B cell (primary cell): Measurements from ENCODE around the gene FLG. TPM values are rescaled to one million over a fixed set of nuclear protein-coding genes. Genes with fewer than 3 reads are reported as not detected.
"Not testable (repeated sequence)": the region's sequence is repeated elsewhere in the genome, so short reads cannot be mapped to it uniquely, and the experiment has no call there.

Experiments used
- ATAC-seq: fragments of 200-7000 bp; cut with Tn5 transposase; one replicate; pipeline ENCODE4 v1.10.0; 2021; ENCODE audit warnings: low read depth, mild to moderate bottlenecking, moderate number of reproducible peaks, moderate library complexity
- CTCF ChIA-PET: fragments of 350-600 bp; sonication (Branson Sonifier 250); formaldehyde crosslinking; loops from one replicate; lab custom pipeline; 2021; ENCODE audit warnings: antibody characterized with exemption, inconsistent platforms; lab: Charles Lee
- POLR2A ChIA-PET: fragments of 350-600 bp; sonication (Branson Sonifier 250); formaldehyde crosslinking; loops from one replicate; lab custom pipeline; 2021; ENCODE audit warnings: antibody characterized with exemption; lab: Charles Lee
- DNase-seq: peaks from one replicate; pipeline ENCODE4 v3.0.0; 2013
- H2AFZ ChIP-seq: 2 replicates; pipeline ENCODE4 v1.6.1; 2012; ENCODE audit warnings: mild to moderate bottlenecking, low read depth, low read length; ENCODE audit not compliant: insufficient read depth, poor library complexity, severe bottlenecking
- H3K27ac ChIP-seq, 2 donors: 1 replicate in 1 of 2; 2 replicates in 1 of 2; pipeline ENCODE4 v1.5.1; 2012 to 2013; ENCODE audit warnings: low read length in 2 of 2, mild to moderate bottlenecking in 2 of 2, moderate library complexity in 1 of 2
- H3K27me3 ChIP-seq, 4 experiments: fragments of 200-600 bp in 1 of 4; sonication (generic) in 1 of 4; replicated peaks in 1 of 4; 1 replicate in 2 of 4; 2 replicates in 2 of 4; pipeline versions ENCODE4 v1.6.1 to v1.7.0; 2013 to 2016; ENCODE audit warnings: low read length in 3 of 4, mild to moderate bottlenecking in 2 of 4, mixed read lengths in 1 of 4, moderate library complexity in 1 of 4; ENCODE audit not compliant: insufficient read depth in 4 of 4, control insufficient read depth in 3 of 4; ENCODE audit errors: control extremely low read depth in 1 of 4
- H3K36me3 ChIP-seq, 2 experiments: replicated peaks in 1 of 2; 1 replicate in 1 of 2; 2 replicates in 1 of 2; pipeline versions ENCODE4 v1.6.1 to v1.7.1; 2013; ENCODE audit warnings: low read length in 1 of 2; ENCODE audit not compliant: insufficient read depth in 2 of 2, control insufficient read depth in 1 of 2; ENCODE audit errors: control extremely low read depth in 1 of 2, extremely low read depth in 1 of 2
- H3K4me1 ChIP-seq, 2 donors: fragments of 200-600 bp in 1 of 2; sonication (generic) in 1 of 2; 1 replicate in 1 of 2; 2 replicates in 1 of 2; pipeline versions ENCODE4 v1.5.1 to v1.6.1; 2013 to 2017; ENCODE audit warnings: low read length in 2 of 2; ENCODE audit not compliant: control insufficient read depth in 2 of 2, insufficient read depth in 2 of 2
- H3K4me2 ChIP-seq: replicated peaks from 2 replicates; pipeline ENCODE3; 2012; ENCODE audit warnings: mild to moderate bottlenecking, low read depth, low read length; ENCODE audit not compliant: poor library complexity, severe bottlenecking
- H3K4me3 ChIP-seq, 5 experiments: fragments of 200-600 bp in 1 of 5; sonication (generic) in 1 of 5; 1 replicate in 3 of 5; 2 replicates in 2 of 5; pipeline versions ENCODE4 v1.5.1 to v1.7.0; 2011 to 2016; ENCODE audit warnings: low read length in 4 of 5, mild to moderate bottlenecking in 4 of 5, low read depth in 2 of 5, control low read depth in 1 of 5, moderate library complexity in 1 of 5; ENCODE audit not compliant: insufficient read depth in 1 of 5; ENCODE audit errors: control extremely low read depth in 1 of 5, extremely low read depth in 1 of 5
- H3K79me2 ChIP-seq: fragments of 200-600 bp; sonication (generic); one replicate; pipeline ENCODE4 v1.6.0; 2016; ENCODE audit warnings: low read length; ENCODE audit not compliant: control insufficient read depth, insufficient read depth
- H3K9ac ChIP-seq: fragments of 200-600 bp; sonication (generic); 2 replicates; pipeline ENCODE4 v1.6.1; 2017; ENCODE audit warnings: mild to moderate bottlenecking, low read length, moderate library complexity
- H3K9me3 ChIP-seq, 3 donors: one replicate each; pipeline versions ENCODE4 v1.6.1 to v1.7.1; 2013; ENCODE audit warnings: low read length in 2 of 3; ENCODE audit not compliant: control insufficient read depth in 2 of 3, insufficient read depth in 1 of 3; ENCODE audit errors: control extremely low read depth in 1 of 3
- H4K20me1 ChIP-seq: 2 replicates; pipeline ENCODE4 v1.6.0; 2012; ENCODE audit warnings: mild to moderate bottlenecking, low read length; ENCODE audit not compliant: insufficient read depth, control insufficient read depth, poor library complexity, severe bottlenecking
- H3K27ac Mint-ChIP-seq: one replicate; pipeline ENCODE4 v1.8.0; 2021; ENCODE audit warnings: mixed read lengths
- H3K27me3 Mint-ChIP-seq: one replicate; pipeline ENCODE4 v1.8.0; 2021; ENCODE audit warnings: mixed read lengths
- H3K4me1 Mint-ChIP-seq: one replicate; pipeline ENCODE4 v1.8.0; 2021; ENCODE audit warnings: mixed read lengths
- H3K4me3 Mint-ChIP-seq: one replicate; pipeline ENCODE4 v1.8.0; 2021; ENCODE audit warnings: mixed read lengths
- H3K9me3 Mint-ChIP-seq: one replicate; pipeline ENCODE4 v1.8.0; 2022; ENCODE audit warnings: mixed read lengths; ENCODE audit not compliant: insufficient read depth
- CTCF ChIP-seq: fragments of 200-600 bp; IDR thresholded peaks from one replicate; pipeline ENCODE4 v1.8.0; 2022; ENCODE audit warnings: antibody characterized with exemption, mild to moderate bottlenecking
- EZH2 ChIP-seq: IDR thresholded peaks from 2 replicates; pipeline ENCODE4 v1.6.1; 2012; ENCODE audit warnings: borderline replicate concordance, low read depth, mild to moderate bottlenecking, moderate library complexity, low read length; ENCODE audit not compliant: insufficient read depth, poor library complexity, severe bottlenecking
- WGBS: methylation state at CpG from one replicate; pipeline ENCODE4 v1.1.5; 2013; ENCODE audit warnings: missing lambda C conversion rate; ENCODE audit not compliant: insufficient coverage; 5-methylcytosine and 5-hydroxymethylcytosine counted together
- intact Hi-C: fragments of 100-400 bp; cut with micrococcal nuclease; formaldehyde crosslinking; loops from one replicate; pipeline ENCODE4 v1.10.0; 2022
- polyA plus RNA-seq: library from polyadenylated mRNA; depleted of rRNA; stranded (reverse); fragments of >200 nt; gene quantifications from 2 replicates; pipeline ENCODE4 v1.2.3, GENCODE V29; 2012
- total RNA-seq, 2 donors: library from RNA; stranded (reverse); fragments of 120-200 nt in 1 of 2; gene quantifications; 1 replicate in 1 of 2; 2 replicates in 1 of 2; pipeline versions ENCODE4 v1.2.3 to v1.2.4, GENCODE V29; 2013 to 2022

Gene FLG
- total and polyA plus RNA-seq, 2 donors (not counting 1 experiment from before 2014, with no cell fraction given), result not detected

- Mint-ChIP-seq H3K27me3 (no peaks in the 10 kb centered on the region), H3K4me1 (no peaks in the 10 kb centered on the region), H3K9me3 (no peaks in the 10 kb centered on the region), H3K27ac (no peak overlapping the region), H3K4me3 (no peak overlapping the region)
- CTCF ChIA-PET, result no interaction called here
- POLR2A ChIA-PET, result no interaction called here
- no peak overlapping the region for H3K27ac ChIP-seq
- H3K4me3 ChIP-seq, result no peak overlapping the region
- H4K20me1 ChIP-seq, result no peaks in the 10 kb centered on the region
- H3K27me3 ChIP-seq, result no peaks in the 10 kb centered on the region
- H3K4me2 ChIP-seq, result no peak overlapping the region
- H3K4me1 ChIP-seq, result no peaks in the 10 kb centered on the region
- no peak for TF ChIP-seq EZH2
- TF ChIP-seq CTCF, result no peak
- no peak for ATAC-seq
- DNase-seq, result no peak
- H3K79me2 ChIP-seq, result no peaks in the 10 kb centered on the region
- H3K9ac ChIP-seq, result no peak overlapping the region
- no peaks in the 10 kb centered on the region for H3K36me3 ChIP-seq
- H3K9me3 ChIP-seq, result peaks cover 0 to 29% (median 0%) of the 10 kb centered on the region in 3 donors
- H2AFZ ChIP-seq, result no peak overlapping the region
- 95% methylated on average over 9 of the region's 9 CpGs for WGBS
- intact Hi-C loops, result no loop called here
Measured at GRCh38 chr1:152309955-152310354, 15.1 kb downstream of the FLG start.

- WGBS, result 91% methylated on average over 17 of the region's 17 CpGs
- peaks cover 0 to 31% (median 0%) of the 10 kb centered on the region in 3 donors for H3K9me3 ChIP-seq
- H3K79me2 ChIP-seq, H3K4me3 ChIP-seq, intact Hi-C loops, H3K27me3 Mint-ChIP-seq, H3K27ac Mint-ChIP-seq, H3K9ac ChIP-seq, H2AFZ ChIP-seq, H3K27me3 ChIP-seq, ATAC-seq, DNase-seq, H3K9me3 Mint-ChIP-seq, H4K20me1 ChIP-seq, H3K4me3 Mint-ChIP-seq, H3K27ac ChIP-seq, H3K4me1 Mint-ChIP-seq, H3K4me2 ChIP-seq, H3K36me3 ChIP-seq, H3K4me1 ChIP-seq, CTCF ChIA-PET, POLR2A ChIA-PET: not testable (repeated sequence)
Measured at GRCh38 chr1:152309320-152309901, 15.6 kb downstream of the FLG start.

GRCh38 chr1:152308758-152309157, 16.3 kb downstream of the FLG start:
- H3K27me3 ChIP-seq, CTCF ChIA-PET, H3K79me2 ChIP-seq, DNase-seq, H3K4me2 ChIP-seq, POLR2A ChIA-PET, intact Hi-C loops, H3K4me3 Mint-ChIP-seq, H3K4me1 ChIP-seq, H3K9ac ChIP-seq, H3K4me1 Mint-ChIP-seq, H3K9me3 Mint-ChIP-seq, H2AFZ ChIP-seq, ATAC-seq, H4K20me1 ChIP-seq, H3K4me3 ChIP-seq, H3K27ac ChIP-seq, H3K27ac Mint-ChIP-seq, H3K27me3 Mint-ChIP-seq, H3K36me3 ChIP-seq: not testable (repeated sequence)
- H3K9me3 ChIP-seq, result peaks cover 0 to 31% (median 0%) of the 10 kb centered on the region in 3 donors
- WGBS, result 98% methylated on average over 7 of the region's 7 CpGs
